ENCODE data around the gene B3GNT4. TPM values are rescaled to one million over a fixed set of nuclear protein-coding genes. Genes with fewer than 3 reads are reported as not detected.
A peak's percentile ranks its signal among the peaks of the same experiment; 100 is the strongest.

B3GNT4 gene
- total RNA-seq (1 to 10 TPM in 1 of 2 experiments, under 1 TPM in 1; 0.93 to 1.4 TPM), polyA plus RNA-seq (under 1 TPM in 1 of 2 donors, not detected in 1; 0.10 TPM)

DNA sequence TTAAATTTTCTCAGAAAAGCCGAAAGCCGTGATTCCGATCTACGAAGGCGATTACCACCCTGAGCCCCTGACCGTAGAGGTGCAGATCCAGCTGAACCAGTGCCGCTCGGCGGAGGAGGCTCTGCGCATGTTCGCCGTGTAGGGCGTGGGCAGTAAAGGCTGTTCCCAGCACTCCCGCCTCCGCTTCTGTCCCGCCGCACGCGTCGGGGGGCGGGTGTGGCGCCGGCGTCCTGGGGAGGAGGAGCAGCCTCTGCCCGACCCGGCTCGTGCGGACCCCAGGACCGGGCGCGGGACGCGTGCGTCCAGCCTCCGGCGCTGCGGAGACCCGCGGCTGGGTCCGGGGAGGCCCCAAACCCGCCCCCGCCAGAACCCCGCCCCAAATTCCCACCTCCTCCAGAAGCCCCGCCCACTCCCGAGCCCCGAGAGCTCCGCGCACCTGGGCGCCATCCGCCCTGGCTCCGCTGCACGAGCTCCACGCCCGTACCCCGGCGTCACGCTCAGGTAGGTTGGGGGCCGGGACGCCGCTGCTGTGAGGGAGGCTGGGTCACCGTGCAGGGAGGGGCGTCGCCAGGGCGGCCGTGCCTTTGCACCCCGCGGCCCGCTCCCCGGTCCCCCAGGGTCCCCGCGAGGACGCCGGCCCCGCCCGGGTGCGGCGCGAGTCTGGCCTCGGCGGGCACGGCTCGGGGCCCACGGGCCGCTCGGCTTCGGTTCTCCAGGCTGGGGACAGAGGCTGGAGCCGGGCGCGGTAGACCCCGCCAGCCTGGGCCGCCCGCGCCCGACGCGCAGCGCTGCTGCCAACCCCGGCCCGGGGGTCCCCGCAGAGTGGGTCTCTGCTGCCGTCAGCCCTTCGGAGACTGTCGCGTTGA, at the start of gene B3GNT4:
Gene B3GNT4 (plus strand): TSS at position 409 of the 866 bp plus-strand sequence. CDS start 910 bp downstream, outside the sequence.
- POLR2A ChIA-PET (ENCODE audit: partially characterized antibody) = interaction anchor here (1.0 to 2.1 kb wide), 4 partner anchors 21 to 41 kb away, joined by 5 to 13 read pairs (median 8); partner anchors contain the start of gene DIABLO
- H3K9me3 Mint-ChIP-seq = no peaks in the 10 kb centered on the region
- H3K27me3 Mint-ChIP-seq = peaks cover 0 to 8% of the 10 kb centered on the region in 2 donors
- peaks cover 9% of the 10 kb centered on the region for H3K4me1 ChIP-seq (ENCODE audit: insufficient read depth, low read length)
- peak within 1 kb of the TSS in 1 of 2 donors; percentile 55 for H3K4me3 ChIP-seq (ENCODE audit: low read length in 2 of 2)
- peak within 1 kb of the TSS; percentile 80 to 94 (median 84) for H3K4me3 Mint-ChIP-seq
- CTCF ChIA-PET (ENCODE audit: partially characterized antibody) = interaction anchor here (1.3 kb wide), 1 partner anchor 23 kb away, joined by 3 read pairs; the partner anchor contains the start of gene DIABLO
- H3K4me1 Mint-ChIP-seq = peaks cover 5 to 20% (median 12%) of the 10 kb centered on the region in 4 donors
- H3K9me3 ChIP-seq (ENCODE audit: control insufficient read depth in 1 of 2, low read length in 2 of 2) = no peaks in the 10 kb centered on the region
- peaks cover 8% of the 10 kb centered on the region for H3K36me3 ChIP-seq (ENCODE audit: insufficient read depth, low read length)
- H3K36me3 Mint-ChIP-seq = peaks cover 3 to 12% of the 10 kb centered on the region in 2 donors
- DNase-seq = peak; percentile 68 to 74 (median 71)
- intact Hi-C loops (cut with micrococcal nuclease) = loop anchor here (1.0 to 2.0 kb wide), 2 partner anchors 41 to 63 kb away; partner anchors contain the start of gene VPS33A
- peak within 1 kb of the TSS in 5 of 7 donors; percentile 19 to 82 (median 24) for H3K27ac Mint-ChIP-seq
- H3K27ac ChIP-seq (ENCODE audit: low read depth, low read length) = no peak within 1 kb of the TSS
- H3K27me3 ChIP-seq (ENCODE audit: insufficient read depth, low read length) = no peaks in the 10 kb centered on the region

DNA sequence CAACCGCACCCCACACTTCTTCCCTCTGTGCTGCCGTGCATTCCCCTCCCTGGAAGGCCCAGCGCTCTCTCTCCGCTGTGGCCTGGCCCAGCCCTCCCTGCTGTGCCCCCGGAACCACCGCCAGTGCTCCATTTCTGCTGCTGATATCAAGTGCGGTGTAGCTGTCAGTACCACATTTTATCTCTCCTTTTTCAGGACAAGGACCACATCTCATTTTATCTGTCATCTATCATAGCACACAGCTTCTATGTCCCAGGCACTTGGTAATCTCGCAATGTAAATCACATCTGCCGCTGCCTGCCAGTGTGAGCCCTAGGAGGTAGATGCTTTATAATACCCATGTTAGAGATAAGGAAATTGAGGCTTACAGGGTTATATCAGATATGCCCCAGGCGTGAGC, 47.8 kb upstream of the B3GNT4 start:
- Histone ChIP-seq H3K27me3 (ENCODE audit: insufficient read depth, low read length) (no peaks in the 10 kb centered on the region), H3K36me3 (ENCODE audit: insufficient read depth, low read length) (no peaks in the 10 kb centered on the region), H3K9me3 (ENCODE audit: control insufficient read depth in 1 of 2, low read length in 2 of 2) (no peaks in the 10 kb centered on the region), H3K27ac (ENCODE audit: low read depth, low read length) (no peak overlapping the region), H3K4me1 (ENCODE audit: insufficient read depth, low read length) (no peaks in the 10 kb centered on the region), H3K4me3 (ENCODE audit: low read length in 2 of 2) (no peak overlapping the region)
- H3K4me3 Mint-ChIP-seq = no peak overlapping the region
- H3K4me1 Mint-ChIP-seq = no peaks in the 10 kb centered on the region
- H3K27me3 Mint-ChIP-seq = peaks cover 0 to 1% of the 10 kb centered on the region in 2 donors
- H3K27ac Mint-ChIP-seq = peak overlapping the region in 1 of 7 donors; percentile 54
- CTCF ChIA-PET (ENCODE audit: partially characterized antibody) = no interaction called here
- POLR2A ChIA-PET (ENCODE audit: partially characterized antibody) = no interaction called here
- H3K9me3 Mint-ChIP-seq = no peaks in the 10 kb centered on the region
- intact Hi-C loops (cut with micrococcal nuclease) = no loop called here
- no peak for DNase-seq
- H3K36me3 Mint-ChIP-seq = no peaks in the 10 kb centered on the region

DNA sequence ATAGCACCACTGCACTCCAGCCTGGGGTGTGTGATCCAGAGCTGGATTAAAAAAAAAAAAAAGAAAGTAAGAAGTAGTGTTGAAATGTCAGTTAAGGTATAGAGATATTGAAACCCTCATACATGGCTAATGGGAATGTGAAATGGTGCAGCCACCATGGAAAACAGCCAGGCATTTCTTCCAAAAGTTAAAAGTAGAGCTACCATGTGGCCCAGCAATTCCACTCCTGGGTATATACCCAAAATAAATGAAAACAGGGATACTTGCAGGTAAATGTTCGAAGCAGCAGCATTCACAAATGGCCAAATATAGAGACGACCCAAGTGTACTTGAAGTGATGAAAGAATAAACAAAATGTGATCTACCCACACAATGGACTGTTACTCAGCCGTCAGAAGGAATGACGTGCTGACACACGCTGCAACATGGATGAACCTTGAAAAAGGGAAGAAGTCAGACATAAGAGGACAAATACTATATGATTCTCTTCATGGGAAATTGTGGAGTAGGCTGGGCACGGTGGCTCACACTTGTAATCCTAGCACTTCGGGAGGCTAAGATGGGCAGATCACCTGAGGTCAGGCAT, 44.7 kb upstream of the B3GNT4 start:
- Mint-ChIP-seq H3K36me3 (no peaks in the 10 kb centered on the region), H3K4me1 (peaks cover 0 to 4% (median 3%) of the 10 kb centered on the region in 4 donors), H3K27me3 (peaks cover 0 to 3% of the 10 kb centered on the region in 2 donors), H3K27ac (no peak overlapping the region), H3K4me3 (no peak overlapping the region), H3K9me3 (no peaks in the 10 kb centered on the region)
- no peaks in the 10 kb centered on the region for H3K9me3 ChIP-seq (ENCODE audit: control insufficient read depth in 1 of 2, low read length in 2 of 2)
- DNase-seq = no peak
- no peak overlapping the region for H3K27ac ChIP-seq (ENCODE audit: low read depth, low read length)
- CTCF ChIA-PET (ENCODE audit: partially characterized antibody) = interaction anchor here (1.1 kb wide), 1 partner anchor 196 kb away, joined by 4 read pairs; no protein-coding TSS in a partner anchor
- H3K36me3 ChIP-seq (ENCODE audit: insufficient read depth, low read length) = no peaks in the 10 kb centered on the region
- H3K27me3 ChIP-seq (ENCODE audit: insufficient read depth, low read length) = no peaks in the 10 kb centered on the region
- peaks cover 4% of the 10 kb centered on the region for H3K4me1 ChIP-seq (ENCODE audit: insufficient read depth, low read length)
- POLR2A ChIA-PET (ENCODE audit: partially characterized antibody) = no interaction called here
- intact Hi-C loops (cut with micrococcal nuclease) = no loop called here
- no peak overlapping the region for H3K4me3 ChIP-seq (ENCODE audit: low read length in 2 of 2)

DNA sequence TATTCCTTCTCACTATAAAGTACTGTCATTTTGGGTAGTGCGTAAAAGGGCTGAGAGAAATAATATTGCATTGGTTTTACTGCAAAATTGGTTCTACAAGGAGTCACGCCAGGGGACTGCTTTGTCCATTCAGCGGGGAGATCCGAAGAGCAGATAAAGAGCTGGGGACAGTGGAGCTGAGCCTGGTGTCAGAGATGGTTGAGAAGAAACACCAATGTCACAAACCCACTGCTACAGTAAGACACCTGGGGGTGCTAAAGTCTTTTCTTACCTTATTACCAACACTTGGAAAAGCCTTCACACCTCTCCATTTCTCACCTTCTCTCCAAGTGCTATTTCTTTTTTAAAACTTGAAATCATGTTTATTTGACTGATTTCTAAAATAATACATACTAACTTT, 43.6 kb upstream of the B3GNT4 start:
- intact Hi-C loops (cut with micrococcal nuclease) = loop anchor here (1.0 kb wide), 1 partner anchor 196 kb away; no protein-coding TSS in a partner anchor
- Histone ChIP-seq H3K27ac (ENCODE audit: low read depth, low read length) (no peak overlapping the region), H3K36me3 (ENCODE audit: insufficient read depth, low read length) (no peaks in the 10 kb centered on the region), H3K9me3 (ENCODE audit: control insufficient read depth in 1 of 2, low read length in 2 of 2) (no peaks in the 10 kb centered on the region), H3K4me3 (ENCODE audit: low read length in 2 of 2) (no peak overlapping the region), H3K27me3 (ENCODE audit: insufficient read depth, low read length) (no peaks in the 10 kb centered on the region), H3K4me1 (ENCODE audit: insufficient read depth, low read length) (peaks cover 4% of the 10 kb centered on the region)
- no peak for DNase-seq
- peaks cover 0 to 4% (median 3%) of the 10 kb centered on the region in 4 donors for H3K4me1 Mint-ChIP-seq
- no peak overlapping the region for H3K4me3 Mint-ChIP-seq
- H3K27ac Mint-ChIP-seq = peak overlapping the region in 1 of 7 donors; percentile 7
- ChIA-PET POLR2A (ENCODE audit: partially characterized antibody) (no interaction called here), CTCF (ENCODE audit: partially characterized antibody) (interaction anchor here (1.1 kb wide), 1 partner anchor 194 kb away, joined by 4 read pairs; no protein-coding TSS in a partner anchor)
- no peaks in the 10 kb centered on the region for H3K9me3 Mint-ChIP-seq
- H3K36me3 Mint-ChIP-seq = no peaks in the 10 kb centered on the region
- H3K27me3 Mint-ChIP-seq = peaks cover 0 to 3% of the 10 kb centered on the region in 2 donors

DNA sequence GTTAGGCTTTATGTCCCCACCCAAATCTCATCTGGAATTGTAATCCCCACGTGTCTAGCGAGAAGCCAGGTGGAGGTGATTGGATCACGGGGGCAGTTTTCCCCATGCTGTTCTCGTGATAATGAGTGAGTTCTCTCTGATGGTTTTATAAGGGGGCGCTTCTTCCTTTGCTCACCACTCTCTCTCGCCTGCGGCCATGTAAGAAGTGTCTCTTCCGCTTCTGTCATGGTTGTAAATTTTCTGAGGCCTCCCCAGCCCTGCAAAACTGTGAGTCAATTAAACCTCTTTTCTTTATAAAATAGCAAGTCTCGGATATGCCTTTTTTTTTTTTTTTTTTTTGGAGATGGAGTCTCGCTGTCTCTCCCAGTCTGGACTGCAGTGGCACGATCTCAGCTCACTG, 42.7 kb upstream of the B3GNT4 start:
- H3K27me3 ChIP-seq (ENCODE audit: insufficient read depth, low read length) = no peaks in the 10 kb centered on the region
- H3K36me3 ChIP-seq (ENCODE audit: insufficient read depth, low read length) = no peaks in the 10 kb centered on the region
- peaks cover 0 to 4% (median 3%) of the 10 kb centered on the region in 4 donors for H3K4me1 Mint-ChIP-seq
- ChIA-PET CTCF (ENCODE audit: partially characterized antibody) (no interaction called here), POLR2A (ENCODE audit: partially characterized antibody) (no interaction called here)
- intact Hi-C loops (cut with micrococcal nuclease) = loop anchor here (1.0 kb wide), 1 partner anchor 196 kb away; no protein-coding TSS in a partner anchor
- no peak overlapping the region for H3K4me3 Mint-ChIP-seq
- H3K27me3 Mint-ChIP-seq = peaks cover 0 to 2% of the 10 kb centered on the region in 2 donors
- no peak overlapping the region for H3K27ac Mint-ChIP-seq
- no peak overlapping the region for H3K27ac ChIP-seq (ENCODE audit: low read depth, low read length)
- no peaks in the 10 kb centered on the region for H3K9me3 ChIP-seq (ENCODE audit: control insufficient read depth in 1 of 2, low read length in 2 of 2)
- H3K9me3 Mint-ChIP-seq = no peaks in the 10 kb centered on the region
- no peaks in the 10 kb centered on the region for H3K36me3 Mint-ChIP-seq
- no peak for DNase-seq
- H3K4me1 ChIP-seq (ENCODE audit: insufficient read depth, low read length) = peaks cover 4% of the 10 kb centered on the region
- no peak overlapping the region for H3K4me3 ChIP-seq (ENCODE audit: low read length in 2 of 2)

DNA sequence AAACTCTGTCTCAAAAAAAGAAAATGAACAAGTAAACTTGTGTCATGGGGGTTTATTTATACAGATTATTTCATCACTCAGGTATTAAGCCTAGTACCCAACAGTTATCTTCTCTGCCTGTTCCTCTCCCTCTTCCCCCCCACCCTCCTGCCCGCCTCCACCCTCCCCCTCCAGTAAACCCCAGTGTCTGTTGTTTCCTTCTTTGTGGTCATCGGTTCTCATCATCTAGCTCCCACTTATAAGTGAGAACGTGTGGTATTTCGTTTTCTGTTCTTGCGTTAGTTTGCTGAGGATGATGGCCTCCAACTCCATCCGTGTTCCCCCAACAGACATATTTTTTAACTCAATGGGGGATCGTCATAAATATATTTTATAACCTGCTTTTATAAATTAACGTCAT, 41.8 kb upstream of the B3GNT4 start:
- H3K4me1 ChIP-seq (ENCODE audit: insufficient read depth, low read length) = peaks cover 4% of the 10 kb centered on the region
- H3K27me3 ChIP-seq (ENCODE audit: insufficient read depth, low read length) = no peaks in the 10 kb centered on the region
- no peak overlapping the region for H3K27ac Mint-ChIP-seq
- H3K4me3 ChIP-seq (ENCODE audit: low read length in 2 of 2) = no peak overlapping the region
- intact Hi-C loops (cut with micrococcal nuclease) = no loop called here
- H3K27ac ChIP-seq (ENCODE audit: low read depth, low read length) = no peak overlapping the region
- H3K9me3 ChIP-seq (ENCODE audit: control insufficient read depth in 1 of 2, low read length in 2 of 2) = no peaks in the 10 kb centered on the region
- no peak overlapping the region for H3K4me3 Mint-ChIP-seq
- CTCF ChIA-PET (ENCODE audit: partially characterized antibody) = no interaction called here
- H3K4me1 Mint-ChIP-seq = peaks cover 2 to 7% (median 4%) of the 10 kb centered on the region in 4 donors
- DNase-seq = peak in 2 of 5 donors; percentile 12 to 14
- H3K36me3 ChIP-seq (ENCODE audit: insufficient read depth, low read length) = no peaks in the 10 kb centered on the region
- POLR2A ChIA-PET (ENCODE audit: partially characterized antibody) = no interaction called here
- no peaks in the 10 kb centered on the region for H3K36me3 Mint-ChIP-seq
- peaks cover under 1 to 2% of the 10 kb centered on the region in 2 donors for H3K27me3 Mint-ChIP-seq
- no peaks in the 10 kb centered on the region for H3K9me3 Mint-ChIP-seq

DNA sequence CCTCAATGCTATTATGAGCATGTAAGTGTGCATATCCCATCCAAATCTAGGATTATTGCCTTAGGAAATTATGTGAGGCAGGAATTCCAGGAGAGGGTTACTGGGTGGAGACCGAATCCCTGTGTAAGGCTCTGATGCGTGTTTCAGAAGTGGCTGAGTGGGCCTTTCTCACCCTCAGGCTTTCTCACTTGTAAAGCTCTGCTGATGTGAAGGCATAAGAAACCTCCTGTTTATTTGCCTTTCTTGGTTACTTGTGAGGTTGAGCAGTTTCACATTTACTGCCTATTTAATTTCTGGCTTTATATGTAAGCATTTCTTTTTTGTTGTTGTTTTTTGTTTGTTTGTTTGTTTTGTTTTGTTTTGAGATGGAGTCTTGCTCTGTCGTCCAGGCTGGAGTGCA, 40.5 kb upstream of the B3GNT4 start:
- POLR2A ChIA-PET (ENCODE audit: partially characterized antibody) = no interaction called here
- no peak for DNase-seq
- CTCF ChIA-PET (ENCODE audit: partially characterized antibody) = no interaction called here
- H3K9me3 Mint-ChIP-seq = no peaks in the 10 kb centered on the region
- no peaks in the 10 kb centered on the region for H3K27me3 ChIP-seq (ENCODE audit: insufficient read depth, low read length)
- no peaks in the 10 kb centered on the region for H3K9me3 ChIP-seq (ENCODE audit: control insufficient read depth in 1 of 2, low read length in 2 of 2)
- H3K27ac ChIP-seq (ENCODE audit: low read depth, low read length) = no peak overlapping the region
- no peaks in the 10 kb centered on the region for H3K36me3 ChIP-seq (ENCODE audit: insufficient read depth, low read length)
- H3K4me3 ChIP-seq (ENCODE audit: low read length in 2 of 2) = no peak overlapping the region
- no peak overlapping the region for H3K4me3 Mint-ChIP-seq
- H3K4me1 Mint-ChIP-seq = peaks cover 8 to 14% (median 12%) of the 10 kb centered on the region in 4 donors
- no peaks in the 10 kb centered on the region for H3K36me3 Mint-ChIP-seq
- H3K4me1 ChIP-seq (ENCODE audit: insufficient read depth, low read length) = peaks cover 10% of the 10 kb centered on the region
- intact Hi-C loops (cut with micrococcal nuclease) = no loop called here
- H3K27ac Mint-ChIP-seq = peak overlapping the region in 1 of 7 donors; percentile 32
- peaks cover 2 to 7% of the 10 kb centered on the region in 2 donors for H3K27me3 Mint-ChIP-seq
